ENCODE measurements around the gene PPP1R3C. TPM values are rescaled to one million over a fixed set of nuclear protein-coding genes. Genes with fewer than 3 reads are reported as not detected.

PPP1R3C gene
- total and polyA plus RNA-seq, 2 donors (not counting 3 experiments of a cell fraction or from before 2014, with no cell fraction given) = 1.6 to 2.0 TPM

- POLR2A ChIA-PET = no interaction called here
- H3K4me2 ChIP-seq (ENCODE audit: insufficient read depth, low read length) = no peak overlapping the region
- H3K36me3 ChIP-seq (ENCODE audit: control insufficient read depth in 2 of 2, extremely low read depth in 1 of 2, insufficient read depth in 2 of 2, low read length in 2 of 2) = no peaks in the 10 kb centered on the region
- no peak overlapping the region for H3K27ac ChIP-seq (ENCODE audit: insufficient read depth, low read depth, low read length)
- H3K9me1 ChIP-seq (replicated peaks; ENCODE audit: control insufficient read depth, extremely low read depth, insufficient read depth, low read length) = no peaks in the 10 kb centered on the region
- intact Hi-C loops (cut with micrococcal nuclease) (no loop called here), dilution Hi-C loops (cut with MboI; ENCODE audit: extremely low pct_ligation_motif_present, low sequenced_read_pairs) (no loop called here)
- no peak overlapping the region for H2AFZ ChIP-seq (ENCODE audit: low read depth, low read length)
- DNase-seq (ENCODE audit: low read depth, low spot score) (no peak), FAIRE-seq (no peak)
- peaks cover 4 to 11% of the 10 kb centered on the region in 2 experiments for H3K27me3 ChIP-seq (ENCODE audit: control insufficient read depth in 2 of 2, insufficient read depth in 2 of 2, low read length in 2 of 2)
- H3K9me3 ChIP-seq (replicated peaks; ENCODE audit: control insufficient read depth, insufficient read depth, low read length) = no peaks in the 10 kb centered on the region
- BruUV-seq (replicated peaks) = no TSS peak
- H4K20me1 ChIP-seq (replicated peaks; ENCODE audit: control insufficient read depth, extremely low read depth, insufficient read depth, low read length) = no peaks in the 10 kb centered on the region
- CTCF ChIA-PET = interaction anchor here (0.9 to 1.3 kb wide), 2 partner anchors 11 to 364 kb away, joined by 3 read pairs; no protein-coding TSS in a partner anchor
- TF ChIP-seq, protein P1, sequence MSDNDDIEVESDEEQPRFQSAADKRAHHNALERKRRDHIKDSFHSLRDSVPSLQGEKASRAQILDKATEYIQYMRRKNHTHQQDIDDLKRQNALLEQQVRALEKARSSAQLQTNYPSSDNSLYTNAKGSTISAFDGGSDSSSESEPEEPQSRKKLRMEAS (IDR thresholded peaks at IDR 0.05; ENCODE audit: insufficient read depth, insufficient read length) = no peak
- no peak for TF ChIP-seq MYC (IDR thresholded peaks at IDR 0.05; ENCODE audit: low read depth, low read length)
- no peak for TF ChIP-seq JUN (IDR thresholded peaks at IDR 0.05; ENCODE audit: borderline replicate concordance, insufficient read depth, insufficient read length, low read depth)
- no peak for TF ChIP-seq EZH2 (IDR thresholded peaks at IDR 0.05; ENCODE audit: borderline replicate concordance, low read depth, low read length, severe bottlenecking)
- TF ChIP-seq POLR2A (IDR thresholded peaks at IDR 0.05; ENCODE audit: low read depth, low read length) = no peak
- no peak for TF ChIP-seq POLR2AphosphoS5 (IDR thresholded peaks at IDR 0.05; ENCODE audit: insufficient read depth, low read depth, low read length)
- TF ChIP-seq GATA2 (IDR thresholded peaks at IDR 0.05; ENCODE audit: insufficient read depth, insufficient read length, low read depth, low read length) = no peak
- TF ChIP-seq FOS (IDR thresholded peaks at IDR 0.05; ENCODE audit: borderline replicate concordance, insufficient read depth, low read length) = no peak
- TF ChIP-seq CTCF (IDR thresholded peaks at IDR 0.05; ENCODE audit: extremely low read depth in 1 of 2, insufficient read depth in 1 of 2, low read depth in 1 of 2, low read length in 2 of 2) = no peak
- no peak overlapping the region for H3K4me3 ChIP-seq (replicated peaks in 1 of 3; ENCODE audit: insufficient read depth in 1 of 3, low read depth in 1 of 3, low read length in 3 of 3)
- no peak overlapping the region for H3K9ac ChIP-seq (replicated peaks; ENCODE audit: extremely low read depth, insufficient read depth, low read length)
- no peaks in the 10 kb centered on the region for H3K79me2 ChIP-seq (ENCODE audit: control insufficient read depth, insufficient read depth, low read length)
- H3K4me1 ChIP-seq (ENCODE audit: control insufficient read depth, extremely low read depth, insufficient read depth, low read length) = no peaks in the 10 kb centered on the region
Observed at GRCh38 chr10:91662993-91663392, 30.1 kb upstream of the PPP1R3C start.

Data from endothelial cell of umbilical vein (primary cell).